Measurements from ENCODE around the gene RSU1. TPM values are rescaled to one million over a fixed set of nuclear protein-coding genes. Genes with fewer than 3 reads are reported as not detected.
A peak's percentile ranks its signal among the peaks of the same experiment; 100 is the strongest.

RSU1 gene
- total RNA-seq, 1 experiment from 2014 or later = 134 TPM

GRCh38 chr10:16603308-16603707, 213.9 kb downstream of the RSU1 start:
- H3K27ac ChIP-seq = no peak overlapping the region

GRCh38 chr10:16602104-16602775, 215.0 kb downstream of the RSU1 start:
- Histone ChIP-seq H3K27me3 (replicated peaks) (no peaks in the 10 kb centered on the region), H3K36me3 (peaks cover 3% of the 10 kb centered on the region; the same call in 1 of the 2 replicates), H3K9me3 (replicated peaks) (no peaks in the 10 kb centered on the region), H3K4me1 (replicated peaks) (peaks cover 11% of the 10 kb centered on the region), H3K27ac (no peak overlapping the region), H3K4me3 (no peak overlapping the region)
- no peak for DNase-seq (ENCODE audit: low read depth in 1 of 2, low spot score in 2 of 2)

More at GRCh38 chr10:16603308-16603707, 213.9 kb downstream of the RSU1 start:
- H3K4me3 ChIP-seq = no peak overlapping the region
- H3K27me3 ChIP-seq (replicated peaks) = no peaks in the 10 kb centered on the region
- no peak for DNase-seq (ENCODE audit: low read depth in 1 of 2, low spot score in 2 of 2)
- H3K4me1 ChIP-seq (replicated peaks) = 0 out of 2 replicates have a peak, but pooled peaks cover 2% of the 10 kb centered on the region
- H3K9me3 ChIP-seq (replicated peaks) = no peaks in the 10 kb centered on the region
- no peaks in the 10 kb centered on the region for H3K36me3 ChIP-seq

GRCh38 chr10:16599662-16600061, 217.6 kb downstream of the RSU1 start:
- peaks cover 10% of the 10 kb centered on the region for H3K4me1 ChIP-seq (replicated peaks)

GRCh38 chr10:16597656-16598055, 219.6 kb downstream of the RSU1 start:
- Histone ChIP-seq H3K4me3 (no peak overlapping the region), H3K9me3 (replicated peaks) (no peaks in the 10 kb centered on the region), H3K27ac (peak overlapping the region; percentile 43), H3K27me3 (replicated peaks) (no peaks in the 10 kb centered on the region), H3K36me3 (peaks cover 11% of the 10 kb centered on the region), H3K4me1 (replicated peaks) (peaks cover 10% of the 10 kb centered on the region)
- peak; percentile 61 to 70 for DNase-seq (ENCODE audit: low read depth in 1 of 2, low spot score in 2 of 2)

More at GRCh38 chr10:16599662-16600061, 217.6 kb downstream of the RSU1 start:
- H3K27ac ChIP-seq = no peak overlapping the region
- no peak overlapping the region for H3K4me3 ChIP-seq
- H3K36me3 ChIP-seq = peaks cover 4% of the 10 kb centered on the region; the same call in 1 of the 2 replicates
- DNase-seq (ENCODE audit: low read depth in 1 of 2, low spot score in 2 of 2) = no peak
- H3K27me3 ChIP-seq (replicated peaks) = no peaks in the 10 kb centered on the region
- H3K9me3 ChIP-seq (replicated peaks) = no peaks in the 10 kb centered on the region

- DNase-seq (ENCODE audit: low read depth in 1 of 2, low spot score in 2 of 2) = no peak
- peaks cover 14% of the 10 kb centered on the region for H3K36me3 ChIP-seq
Measured at GRCh38 chr10:16592378-16592777, 224.8 kb downstream of the RSU1 start.

GRCh38 chr10:16586358-16587138, 230.7 kb downstream of the RSU1 start:
- Histone ChIP-seq H3K9me3 (replicated peaks) (no peaks in the 10 kb centered on the region), H3K4me3 (no peak overlapping the region), H3K27me3 (replicated peaks) (no peaks in the 10 kb centered on the region), H3K36me3 (0 out of 2 replicates have a peak, but pooled peaks cover 2% of the 10 kb centered on the region), H3K27ac (no peak overlapping the region), H3K4me1 (replicated peaks) (no peaks in the 10 kb centered on the region)
- no peak for DNase-seq (ENCODE audit: low read depth in 1 of 2, low spot score in 2 of 2)

More at GRCh38 chr10:16592378-16592777, 224.8 kb downstream of the RSU1 start:
- H3K27me3 ChIP-seq (replicated peaks) = no peaks in the 10 kb centered on the region
- H3K9me3 ChIP-seq (replicated peaks) = no peaks in the 10 kb centered on the region
- no peak overlapping the region for H3K27ac ChIP-seq
- H3K4me1 ChIP-seq (replicated peaks) = peaks cover 2% of the 10 kb centered on the region
- H3K4me3 ChIP-seq = no peak overlapping the region

- no peaks in the 10 kb centered on the region for H3K27me3 ChIP-seq (replicated peaks)
- no peak for DNase-seq (ENCODE audit: low read depth in 1 of 2, low spot score in 2 of 2)
- no peaks in the 10 kb centered on the region for H3K9me3 ChIP-seq (replicated peaks)
- no peak overlapping the region for H3K27ac ChIP-seq
- H3K4me3 ChIP-seq = no peak overlapping the region
- H3K4me1 ChIP-seq (replicated peaks) = no peaks in the 10 kb centered on the region
- H3K36me3 ChIP-seq = no peaks in the 10 kb centered on the region
Measured at GRCh38 chr10:16585103-16585502, 232.1 kb downstream of the RSU1 start.

GRCh38 chr10:16583382-16583781, 233.8 kb downstream of the RSU1 start:
- no peaks in the 10 kb centered on the region for H3K9me3 ChIP-seq (replicated peaks)
- H3K27me3 ChIP-seq (replicated peaks) = no peaks in the 10 kb centered on the region
- DNase-seq (ENCODE audit: low read depth in 1 of 2, low spot score in 2 of 2) = no peak
- H3K4me3 ChIP-seq = no peak overlapping the region
- H3K36me3 ChIP-seq = no peaks in the 10 kb centered on the region
- no peaks in the 10 kb centered on the region for H3K4me1 ChIP-seq (replicated peaks)
- H3K27ac ChIP-seq = no peak overlapping the region

GRCh38 chr10:16581202-16581601, 236.0 kb downstream of the RSU1 start:
- no peaks in the 10 kb centered on the region for H3K9me3 ChIP-seq (replicated peaks)
- H3K4me3 ChIP-seq = no peak overlapping the region
- H3K4me1 ChIP-seq (replicated peaks) = no peaks in the 10 kb centered on the region
- H3K27ac ChIP-seq = no peak overlapping the region
- DNase-seq (ENCODE audit: low read depth in 1 of 2, low spot score in 2 of 2) = no peak
- H3K27me3 ChIP-seq (replicated peaks) = peaks cover 3% of the 10 kb centered on the region; the same call in 1 of the 2 replicates
- H3K36me3 ChIP-seq = no peaks in the 10 kb centered on the region

- Histone ChIP-seq H3K9me3 (replicated peaks) (no peaks in the 10 kb centered on the region), H3K27me3 (replicated peaks) (no peaks in the 10 kb centered on the region; the same call in 1 of the 2 replicates), H3K36me3 (no peaks in the 10 kb centered on the region), H3K27ac (no peak overlapping the region), H3K4me3 (no peak overlapping the region), H3K4me1 (replicated peaks) (no peaks in the 10 kb centered on the region)
- no peak for DNase-seq (ENCODE audit: low read depth in 1 of 2, low spot score in 2 of 2)
Measured at GRCh38 chr10:16570731-16571130, 246.5 kb downstream of the RSU1 start.

GRCh38 chr10:16566202-16566805, 250.9 kb downstream of the RSU1 start:
- Histone ChIP-seq H3K4me3 (no peak overlapping the region), H3K27ac (no peak overlapping the region), H3K36me3 (no peaks in the 10 kb centered on the region), H3K27me3 (replicated peaks) (no peaks in the 10 kb centered on the region), H3K4me1 (replicated peaks) (no peaks in the 10 kb centered on the region), H3K9me3 (replicated peaks) (no peaks in the 10 kb centered on the region)
- DNase-seq (ENCODE audit: low read depth in 1 of 2, low spot score in 2 of 2) = no peak

GRCh38 chr10:16565604-16566003, 251.6 kb downstream of the RSU1 start:
- Histone ChIP-seq H3K4me1 (replicated peaks) (no peaks in the 10 kb centered on the region), H3K27ac (no peak overlapping the region), H3K27me3 (replicated peaks) (no peaks in the 10 kb centered on the region), H3K4me3 (no peak overlapping the region), H3K9me3 (replicated peaks) (no peaks in the 10 kb centered on the region), H3K36me3 (no peaks in the 10 kb centered on the region)
- DNase-seq (ENCODE audit: low read depth in 1 of 2, low spot score in 2 of 2) = no peak

- no peaks in the 10 kb centered on the region for H3K9me3 ChIP-seq (replicated peaks)
- no peak overlapping the region for H3K4me3 ChIP-seq
- no peaks in the 10 kb centered on the region for H3K36me3 ChIP-seq
- DNase-seq (ENCODE audit: low read depth in 1 of 2, low spot score in 2 of 2) = no peak
- no peaks in the 10 kb centered on the region for H3K4me1 ChIP-seq (replicated peaks)
- H3K27me3 ChIP-seq (replicated peaks) = no peaks in the 10 kb centered on the region
- no peak overlapping the region for H3K27ac ChIP-seq
Measured at GRCh38 chr10:16562891-16563290, 254.3 kb downstream of the RSU1 start.

Measured in SJSA1 (cell line).